GM12864 (cell line): ENCODE results near the gene APH1B.

ENCODE experiments used
- DNase-seq: peaks from one replicate; pipeline ENCODE4 v3.0.0-alpha.2; 2011; ENCODE audit warnings: low read depth
- H3K4me3 ChIP-seq: 2 replicates; pipeline ENCODE4 v1.5.1; 2011; ENCODE audit warnings: mild to moderate bottlenecking, low read depth, low read length, control low read depth
- CTCF ChIP-seq: IDR thresholded peaks from 2 replicates; pipeline ENCODE4 v1.5.1; 2011; ENCODE audit warnings: low read depth, mild to moderate bottlenecking, moderate library complexity, low read length, control low read depth, inconsistent platforms; ENCODE audit errors: missing control alignments

The APH1B gene

GRCh38 chr15:63334821-63335220 lies 57.4 kb downstream of the APH1B start:
- DNase-seq: no peak
- no peak overlapping the region for H3K4me3 ChIP-seq
- TF ChIP-seq CTCF: no peak

GRCh38 chr15:63335543-63336240 lies 58.3 kb downstream of the APH1B start:
- no peak for DNase-seq
- no peak for TF ChIP-seq CTCF
- H3K4me3 ChIP-seq: no peak overlapping the region

GRCh38 chr15:63337046-63337445 lies 59.6 kb downstream of the APH1B start:
- no peak for DNase-seq
- no peak overlapping the region for H3K4me3 ChIP-seq
- TF ChIP-seq CTCF: no peak

- no peak for TF ChIP-seq CTCF
- no peak for DNase-seq
- no peak overlapping the region for H3K4me3 ChIP-seq
These were observed 60.8 kb downstream of the APH1B start for GRCh38 chr15:63338170-63338569.

GRCh38 chr15:63339006-63339766 lies 61.8 kb downstream of the APH1B start:
- H3K4me3 ChIP-seq: no peak overlapping the region
- no peak for TF ChIP-seq CTCF
- no peak for DNase-seq

- H3K4me3 ChIP-seq: no peak overlapping the region
- DNase-seq: no peak
- no peak for TF ChIP-seq CTCF
These were observed 62.4 kb downstream of the APH1B start for GRCh38 chr15:63339836-63340235.
